ENCODE measurements around the gene CIAO2B. TPM values are rescaled to one million over a fixed set of nuclear protein-coding genes. Genes with fewer than 3 reads are reported as not detected.

CIAO2B gene
- polyA plus RNA-seq, 1 donor (not counting 4 experiments of a cell fraction or from before 2014, with no cell fraction given): 105 TPM

- H3K9me1 ChIP-seq (ENCODE audit: control insufficient read depth, extremely low read depth, insufficient read depth, low read length): no peaks in the 10 kb centered on the region
- no peak for FAIRE-seq
- H3K79me2 ChIP-seq (ENCODE audit: control insufficient read depth, insufficient read depth, low read length): no peaks in the 10 kb centered on the region
- H3K4me3 ChIP-seq (ENCODE audit: control insufficient read depth in 2 of 3, extremely low read depth in 1 of 3, insufficient read depth in 2 of 3, low read depth in 1 of 3, low read length in 3 of 3): no peak overlapping the region
- no peak overlapping the region for H3K9ac ChIP-seq (ENCODE audit: control insufficient read depth, extremely low read depth, insufficient read depth, low read length)
- no peak for TF ChIP-seq EZH2 (IDR thresholded peaks at IDR 0.05; ENCODE audit: low read length)
- no peak for TF ChIP-seq CTCF (optimal IDR thresholded peaks at IDR 0.05 in 1 of 3, IDR thresholded peaks at IDR 0.05 in 1 of 3, conservative IDR thresholded peaks at IDR 0.05 in 1 of 3; ENCODE audit: extremely low read depth in 1 of 3, insufficient read depth in 2 of 3, low read length in 3 of 3)
- dilution Hi-C loops (cut with MboI; ENCODE audit: extremely low pct_ligation_motif_present, low sequenced_read_pairs): no loop called here
- H3K27ac ChIP-seq (ENCODE audit: control insufficient read depth, insufficient read depth, low read length): no peak overlapping the region
- H4K20me1 ChIP-seq (ENCODE audit: control insufficient read depth, extremely low read depth, insufficient read depth, low read length): no peaks in the 10 kb centered on the region
- H3K4me1 ChIP-seq (ENCODE audit: control insufficient read depth, extremely low read depth, insufficient read depth, low read length): no peaks in the 10 kb centered on the region
- no peak for DNase-seq (ENCODE audit: low read depth, low spot score)
- H3K36me3 ChIP-seq (ENCODE audit: control insufficient read depth in 2 of 2, extremely low read depth in 1 of 2, insufficient read depth in 2 of 2, low read length in 2 of 2): no peaks in the 10 kb centered on the region
- H3K4me2 ChIP-seq (ENCODE audit: control insufficient read depth, extremely low read depth, insufficient read depth, low read depth, low read length): no peak overlapping the region
- H3K27me3 ChIP-seq (ENCODE audit: control insufficient read depth, extremely low read depth, insufficient read depth, low read length): no peaks in the 10 kb centered on the region
- H3K9me3 ChIP-seq (ENCODE audit: control insufficient read depth, low read depth, low read length): no peaks in the 10 kb centered on the region
- no peak overlapping the region for H2AFZ ChIP-seq (ENCODE audit: control insufficient read depth, low read length)
Observed at GRCh38 chr16:66979011-66979717, 45.0 kb upstream of the CIAO2B start.

DNA sequence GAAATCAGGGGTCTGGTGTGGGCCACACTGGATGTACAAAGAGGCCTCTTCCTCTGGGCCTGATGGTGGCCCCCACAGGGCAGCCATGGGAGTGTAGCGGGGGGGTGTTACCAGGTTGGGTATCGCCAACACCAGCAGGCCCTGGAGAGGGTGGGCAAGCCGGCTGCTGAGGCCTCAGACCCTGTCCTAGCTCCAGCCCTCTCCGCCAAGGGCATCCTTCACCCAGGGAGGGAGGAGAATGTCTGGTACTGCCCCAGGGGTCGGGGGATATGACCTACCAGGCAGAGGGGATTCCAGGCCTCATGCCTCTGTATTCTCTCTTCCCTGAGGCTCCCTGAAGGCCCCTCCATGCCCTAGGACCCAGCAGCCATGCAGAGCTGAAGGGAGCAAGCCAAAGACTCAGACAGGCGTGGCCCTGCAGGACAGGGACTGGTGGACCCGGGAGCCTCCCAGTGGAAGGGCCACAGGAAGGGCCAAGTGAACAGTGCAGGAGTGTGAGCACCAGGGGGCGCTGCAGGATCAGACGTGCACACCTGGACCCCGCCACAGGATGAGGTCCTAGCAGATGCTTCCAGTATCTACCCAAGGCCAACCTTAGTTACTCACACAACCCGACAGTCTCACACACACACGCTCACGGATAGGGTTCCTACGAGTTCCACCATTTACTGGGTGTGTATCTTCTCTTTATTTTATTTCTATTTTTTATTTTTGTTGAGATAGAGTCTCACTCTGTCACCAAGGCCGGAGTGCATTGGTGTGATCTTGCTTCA is 43.3 kb upstream of the CIAO2B start:
- H3K36me3 ChIP-seq (ENCODE audit: control insufficient read depth in 2 of 2, extremely low read depth in 1 of 2, insufficient read depth in 2 of 2, low read length in 2 of 2): no peaks in the 10 kb centered on the region
- no peaks in the 10 kb centered on the region for H3K79me2 ChIP-seq (ENCODE audit: control insufficient read depth, insufficient read depth, low read length)
- no peak overlapping the region for H3K27ac ChIP-seq (ENCODE audit: control insufficient read depth, insufficient read depth, low read length)
- dilution Hi-C loops (cut with MboI; ENCODE audit: extremely low pct_ligation_motif_present, low sequenced_read_pairs): no loop called here
- no peak for TF ChIP-seq EZH2 (IDR thresholded peaks at IDR 0.05; ENCODE audit: low read length)
- TF ChIP-seq CTCF (optimal IDR thresholded peaks at IDR 0.05 in 1 of 3, IDR thresholded peaks at IDR 0.05 in 1 of 3, conservative IDR thresholded peaks at IDR 0.05 in 1 of 3; ENCODE audit: extremely low read depth in 1 of 3, insufficient read depth in 2 of 3, low read length in 3 of 3): peak; percentile 93 to 100 (median 95)
- H3K4me1 ChIP-seq (ENCODE audit: control insufficient read depth, extremely low read depth, insufficient read depth, low read length): no peaks in the 10 kb centered on the region
- H3K27me3 ChIP-seq (ENCODE audit: control insufficient read depth, extremely low read depth, insufficient read depth, low read length): no peaks in the 10 kb centered on the region
- no peak overlapping the region for H3K9ac ChIP-seq (ENCODE audit: control insufficient read depth, extremely low read depth, insufficient read depth, low read length)
- no peaks in the 10 kb centered on the region for H3K9me3 ChIP-seq (ENCODE audit: control insufficient read depth, low read depth, low read length)
- FAIRE-seq (peak; percentile 77), DNase-seq (ENCODE audit: low read depth, low spot score) (peak; percentile 44)
- no peaks in the 10 kb centered on the region for H4K20me1 ChIP-seq (ENCODE audit: control insufficient read depth, extremely low read depth, insufficient read depth, low read length)
- H2AFZ ChIP-seq (ENCODE audit: control insufficient read depth, low read length): no peak overlapping the region
- no peak overlapping the region for H3K4me3 ChIP-seq (ENCODE audit: control insufficient read depth in 2 of 3, extremely low read depth in 1 of 3, insufficient read depth in 2 of 3, low read depth in 1 of 3, low read length in 3 of 3)
- no peak overlapping the region for H3K4me2 ChIP-seq (ENCODE audit: control insufficient read depth, extremely low read depth, insufficient read depth, low read depth, low read length)
- H3K9me1 ChIP-seq (ENCODE audit: control insufficient read depth, extremely low read depth, insufficient read depth, low read length): no peaks in the 10 kb centered on the region

Measured in keratinocyte (primary cell).